Measurements from ENCODE around the gene ARSA.

Gene ARSA

GRCh38 chr22:50577697-50577986 lies 50.3 kb downstream of the ARSA start:
- DNase-seq, result no peak

DNA sequence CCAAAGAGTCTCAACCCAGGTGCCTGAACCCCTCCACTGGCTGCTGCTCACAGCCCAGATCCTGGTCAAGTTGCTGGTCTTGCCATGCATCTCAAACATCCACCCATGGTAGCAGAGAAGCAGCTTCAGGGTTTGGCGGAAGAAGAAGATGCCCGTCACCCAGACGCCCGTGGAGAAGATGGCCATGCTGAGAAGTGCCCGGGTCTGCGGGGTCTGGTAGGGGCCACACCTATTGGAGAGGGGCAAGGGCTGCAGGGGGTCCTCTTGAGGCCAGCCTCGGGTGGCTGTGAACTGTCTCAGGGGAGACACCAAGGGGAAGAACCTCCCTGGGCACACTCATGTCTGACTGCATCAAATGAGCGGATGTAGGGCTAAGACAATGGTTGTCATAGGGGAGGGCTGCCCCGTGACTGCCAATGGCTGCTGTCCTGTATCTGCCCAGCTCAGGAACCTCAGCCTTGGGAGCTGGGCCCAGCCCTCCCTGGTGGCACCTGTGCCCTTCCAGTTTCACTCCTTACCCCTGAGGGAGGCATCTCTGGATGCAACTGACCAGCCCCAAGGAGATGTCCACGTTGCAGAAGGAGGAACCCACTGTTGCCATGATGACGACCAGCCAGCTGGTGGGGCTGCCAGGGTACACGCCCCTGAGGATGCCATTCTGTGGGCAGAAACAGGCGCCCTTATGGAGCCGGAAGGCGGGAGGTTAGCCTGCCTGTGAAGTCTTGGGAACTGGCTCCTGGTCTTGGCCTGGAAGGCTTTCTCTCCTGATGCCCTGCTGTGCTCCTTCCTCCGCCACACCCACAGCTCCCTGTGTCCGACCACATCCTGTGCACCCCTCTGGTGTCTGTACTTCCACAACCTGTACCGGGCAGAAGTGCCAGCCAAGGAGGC lies 50.9 kb downstream of the ARSA start:
- DNase-seq, result no peak

DNA sequence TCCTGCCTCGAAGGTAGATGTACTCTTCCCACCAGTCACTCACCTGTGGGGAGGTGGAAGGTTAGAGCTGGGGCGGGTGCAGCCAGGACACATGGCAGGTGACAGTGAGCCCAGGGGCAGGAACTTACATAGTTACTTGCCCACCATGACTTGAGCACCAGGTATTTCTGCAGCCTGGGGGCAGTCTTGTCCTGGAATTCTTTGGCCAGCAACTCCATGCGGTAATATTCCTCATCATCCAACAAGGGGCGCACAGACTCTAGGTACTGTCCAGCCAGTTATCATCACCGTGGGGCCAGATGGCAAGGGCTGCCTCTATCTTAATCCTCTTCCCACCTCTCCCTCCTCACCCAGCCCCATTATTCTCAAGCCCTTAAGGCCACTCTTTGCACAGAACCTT lies 51.9 kb downstream of the ARSA start:
- DNase-seq, result no peak

- no peak for DNase-seq
Observed at GRCh38 chr22:50575426-50575941, 52.5 kb downstream of the ARSA start.

Measured in stimulated activated CD4-positive, alpha-beta T cell treated with anti-CD3 and anti-CD28 coated beads, Interleukin-4, amount 100 ng/mL, for 4 hours (primary cell).